IMR-90 (cell line): ENCODE data around the gene SLC47A2. TPM values are rescaled to one million over a fixed set of nuclear protein-coding genes. Genes with fewer than 3 reads are reported as not detected.

Experiments
- ATAC-seq: fragments of 200-7000 bp; cut with Tn5 transposase; 2 replicates; pipeline ENCODE4 v1.9.1; 2020; ENCODE audit warnings: low read depth, mild to moderate bottlenecking, moderate library complexity
- BruUV-seq: library from RNA; stranded (reverse); fragments of 400-500 nt; replicated peaks from 2 replicates; lab custom pipeline; 2021; lab: Mats Ljungman, UMichigan
- CTCF ChIA-PET: fragments of 300-600 bp; formaldehyde crosslinking; extraction: SDS; loops from one replicate; lab custom pipeline; 2021; ENCODE audit warnings: antibody characterized with exemption; lab: Yijun Ruan, JAX
- POLR2A ChIA-PET: fragments of 300-600 bp; sonication (Branson Sonifier 250); formaldehyde crosslinking; loops from one replicate; lab custom pipeline; 2022; ENCODE audit warnings: antibody characterized with exemption; ENCODE audit not compliant: unreplicated experiment; lab: Charles Lee
- DNase-seq: peaks from one replicate; pipeline ENCODE4 v3.0.0; 2013
- H2AFZ ChIP-seq: replicated peaks from 2 replicates; pipeline ENCODE3; 2013; ENCODE audit warnings: low read length, mild to moderate bottlenecking; ENCODE audit not compliant: poor library complexity
- H2AK5ac ChIP-seq: 2 replicates; pipeline ENCODE4 v1.6.1; 2013; ENCODE audit warnings: low read depth, low read length, inconsistent platforms
- H2AK9ac ChIP-seq: replicated peaks from 2 replicates; pipeline ENCODE3; 2013; ENCODE audit warnings: mild to moderate bottlenecking, low read depth, low read length, moderate library complexity; ENCODE audit not compliant: poor library complexity
- H2BK120ac ChIP-seq: 2 replicates; pipeline ENCODE4 v1.6.1; 2013; ENCODE audit warnings: low read depth, low read length, inconsistent platforms
- H2BK15ac ChIP-seq: 3 replicates; pipeline ENCODE4 v1.6.1; 2013; ENCODE audit warnings: low read depth, low read length, inconsistent platforms
- H2BK20ac ChIP-seq: 2 replicates; pipeline ENCODE4 v1.6.1; 2013; ENCODE audit warnings: low read depth, mild to moderate bottlenecking, inconsistent platforms, low read length, moderate library complexity
- H2BK5ac ChIP-seq: 2 replicates; pipeline ENCODE4 v1.6.1; 2013; ENCODE audit warnings: mild to moderate bottlenecking, low read depth, low read length, inconsistent platforms; ENCODE audit not compliant: poor library complexity, severe bottlenecking
- H3K14ac ChIP-seq: replicated peaks from 2 replicates; pipeline ENCODE4 v1.6.1; 2013; ENCODE audit warnings: low read depth, low read length, inconsistent platforms
- H3K18ac ChIP-seq: 2 replicates; pipeline ENCODE4 v1.6.1; 2013; ENCODE audit warnings: low read depth, low read length, control low read depth
- H3K23ac ChIP-seq: 2 replicates; pipeline ENCODE4 v1.6.1; 2013; ENCODE audit warnings: low read depth, low read length, inconsistent platforms
- H3K27ac ChIP-seq: 2 replicates; pipeline ENCODE4 v1.5.1; 2013; ENCODE audit warnings: mild to moderate bottlenecking, control low read depth, low read length; ENCODE audit not compliant: insufficient read depth
- H3K27me3 ChIP-seq: 2 replicates; pipeline ENCODE4 v1.6.1; 2013; ENCODE audit warnings: low read length; ENCODE audit not compliant: control insufficient read depth, insufficient read depth
- H3K36me3 ChIP-seq: 2 replicates; pipeline ENCODE4 v1.6.1; 2013; ENCODE audit warnings: low read length, mixed read lengths; ENCODE audit not compliant: control insufficient read depth, insufficient read depth
- H3K4ac ChIP-seq: 2 replicates; pipeline ENCODE4 v1.6.1; 2013; ENCODE audit warnings: low read depth, low read length, inconsistent platforms
- H3K4me1 ChIP-seq: 2 replicates; pipeline ENCODE4 v1.6.1; 2013; ENCODE audit warnings: low read length, mixed read lengths; ENCODE audit not compliant: control insufficient read depth, insufficient read depth
- H3K4me2 ChIP-seq: 2 replicates; pipeline ENCODE4 v1.6.1; 2013; ENCODE audit warnings: low read depth, mild to moderate bottlenecking, control low read depth, low read length, moderate library complexity
- H3K4me3 ChIP-seq: 2 replicates; pipeline ENCODE4 v1.5.1; 2013; ENCODE audit warnings: low read depth, mild to moderate bottlenecking, control low read depth, low read length, moderate library complexity; ENCODE audit not compliant: insufficient read depth
- H3K56ac ChIP-seq: 2 replicates; pipeline ENCODE4 v1.6.1; 2013; ENCODE audit warnings: low read length, inconsistent platforms; ENCODE audit not compliant: insufficient read depth; ENCODE audit errors: extremely low read depth
- H3K79me1 ChIP-seq, 2 experiments: 2 replicates each; pipeline ENCODE4 v1.6.1; 2013; ENCODE audit warnings: low read length in 2 of 2, inconsistent platforms in 1 of 2, low read depth in 1 of 2
- H3K9ac ChIP-seq: 2 replicates; pipeline ENCODE4 v1.6.1; 2013; ENCODE audit warnings: low read depth, low read length, control low read depth
- H3K9me1 ChIP-seq: 2 replicates; pipeline ENCODE4 v1.6.1; 2013; ENCODE audit warnings: low read length, inconsistent platforms; ENCODE audit not compliant: insufficient read depth
- H3K9me3 ChIP-seq: 2 replicates; pipeline ENCODE4 v1.6.1; 2013; ENCODE audit warnings: low read length; ENCODE audit not compliant: control insufficient read depth, insufficient read depth
- H4K20me1 ChIP-seq: 2 replicates; pipeline ENCODE4 v1.6.1; 2013; ENCODE audit warnings: low read length, inconsistent platforms; ENCODE audit not compliant: insufficient read depth
- H4K5ac ChIP-seq: 2 replicates; pipeline ENCODE4 v1.6.1; 2013; ENCODE audit warnings: mild to moderate bottlenecking, low read depth, low read length, control low read depth
- H4K8ac ChIP-seq, 2 experiments: 2 replicates each; pipeline ENCODE4 v1.6.1; 2013; ENCODE audit warnings: low read depth in 2 of 2, low read length in 2 of 2, control low read depth in 1 of 2, inconsistent platforms in 1 of 2
- H4K91ac ChIP-seq: 2 replicates; pipeline ENCODE4 v1.6.1; 2013; ENCODE audit warnings: low read depth, low read length, inconsistent platforms; ENCODE audit not compliant: insufficient read depth
- BHLHE40 ChIP-seq: fragments of 150-350 bp; IDR thresholded peaks from 2 replicates; pipeline ENCODE4 v1.6.1; 2016; ENCODE audit warnings: mild to moderate bottlenecking, low read depth, low read length
- CEBPB ChIP-seq: IDR thresholded peaks from 2 replicates; pipeline ENCODE4 v1.6.1; 2012; ENCODE audit warnings: low read depth, low read length, improper control_type of control experiment
- CHD1 ChIP-seq: IDR thresholded peaks from 2 replicates; pipeline ENCODE4 v1.6.1; 2012; ENCODE audit warnings: low read depth, low read length, improper control_type of control experiment
- FOS ChIP-seq: fragments of 150-350 bp; IDR thresholded peaks from 2 replicates; pipeline ENCODE4 v1.6.1; 2016; ENCODE audit warnings: low read depth, low read length
- MAFK ChIP-seq: IDR thresholded peaks from 2 replicates; pipeline ENCODE4 v1.6.1; 2012; ENCODE audit warnings: low read depth, low read length, improper control_type of control experiment
- MAZ ChIP-seq: IDR thresholded peaks from 2 replicates; pipeline ENCODE4 v1.6.1; 2012; ENCODE audit warnings: low read depth, mild to moderate bottlenecking, low read length, improper control_type of control experiment, moderate library complexity, borderline replicate concordance
- MXI1 ChIP-seq: IDR thresholded peaks from 2 replicates; pipeline ENCODE4 v1.6.1; 2012; ENCODE audit warnings: low read depth, mild to moderate bottlenecking, low read length, moderate library complexity, borderline replicate concordance
- NFE2L2 ChIP-seq: fragments of 150-350 bp; IDR thresholded peaks from 2 replicates; pipeline ENCODE4 v1.6.1; 2016; ENCODE audit warnings: low read depth, mild to moderate bottlenecking, low read length
- POLR2A ChIP-seq: IDR thresholded peaks from 2 replicates; pipeline ENCODE4 v1.6.1; 2012; ENCODE audit warnings: mild to moderate bottlenecking, low read depth, low read length
- RAD21 ChIP-seq: IDR thresholded peaks from 2 replicates; pipeline ENCODE4 v1.6.1; 2012; ENCODE audit warnings: low read length, improper control_type of control experiment
- RCOR1 ChIP-seq: IDR thresholded peaks from 2 replicates; pipeline ENCODE4 v1.6.1; 2012; ENCODE audit warnings: mild to moderate bottlenecking, low read length, improper control_type of control experiment; ENCODE audit not compliant: insufficient replicate concordance
- RFX5 ChIP-seq: IDR thresholded peaks from 2 replicates; pipeline ENCODE4 v1.8.0; 2012; ENCODE audit warnings: low read depth, mild to moderate bottlenecking, low read length, moderate library complexity
- SMC3 ChIP-seq: fragments of 150-350 bp; IDR thresholded peaks from 2 replicates; pipeline ENCODE4 v1.6.1; 2016; ENCODE audit warnings: low read depth, mild to moderate bottlenecking, antibody characterized with exemption, low read length, moderate library complexity
- USF2 ChIP-seq: fragments of 150-350 bp; IDR thresholded peaks from 2 replicates; pipeline ENCODE4 v1.6.1; 2017; ENCODE audit warnings: mild to moderate bottlenecking, antibody characterized with exemption, low read length, low read depth
- WGBS, 2 experiments: methylation state at CpG; one replicate each; pipeline versions ENCODE4 v1.1.5 to v1.1.7; 2013; ENCODE audit warnings: missing lambda C conversion rate in 2 of 2; ENCODE audit not compliant: insufficient read length in 1 of 2; ENCODE audit errors: extremely low coverage in 2 of 2; 5-methylcytosine and 5-hydroxymethylcytosine counted together
- dilution Hi-C: fragments of 300-500 bp; cut with HindIII; formaldehyde crosslinking; loops from one replicate; pipeline ENCODE4 v1.14.3; 2018; ENCODE audit warnings: low sequenced_read_pairs; ENCODE audit not compliant: unreplicated experiment
- in situ Hi-C: fragments of 300-500 bp; cut with MboI; formaldehyde crosslinking; loops from 3 replicates; pipeline ENCODE4 v1.14.3; 2019; ENCODE audit warnings: low sequenced_read_pairs, inconsistent platforms, mixed read lengths
- intact Hi-C: fragments of 100-400 bp; cut with micrococcal nuclease; formaldehyde crosslinking; loops from 2 replicates; pipeline ENCODE4 v1.10.0; 2022
- polyA plus RNA-seq, 3 experiments: library from polyadenylated mRNA; depleted of rRNA; stranded (reverse); fragments of >200 nt; gene quantifications; 2 replicates each; pipeline ENCODE4 v1.2.3, GENCODE V29; 2012; ENCODE audit warnings: low replicate concordance in 1 of 3
- total RNA-seq: library from RNA; depleted of rRNA; stranded (reverse); fragments of >200 nt; gene quantifications from 2 replicates; pipeline ENCODE4 v1.2.3, GENCODE V29; 2012
- TF ChIP-seq, protein P1 (sequence below): fragments of 150-350 bp; IDR thresholded peaks from 2 replicates; pipeline ENCODE4 v1.6.1; 2016; ENCODE audit warnings: low read depth, mild to moderate bottlenecking, low read length, moderate library complexity, borderline replicate concordance
- TF ChIP-seq, protein P2 (sequence below): conservative IDR thresholded peaks from 2 replicates; pipeline ENCODE4 v1.5.1; 2012; ENCODE audit warnings: mild to moderate bottlenecking, low read depth, low read length, improper control_type of control experiment

Gene SLC47A2
- total and polyA plus RNA-seq, 2 of the 4 experiments (the other 2 are of a cell fraction) = not detected

DNA sequence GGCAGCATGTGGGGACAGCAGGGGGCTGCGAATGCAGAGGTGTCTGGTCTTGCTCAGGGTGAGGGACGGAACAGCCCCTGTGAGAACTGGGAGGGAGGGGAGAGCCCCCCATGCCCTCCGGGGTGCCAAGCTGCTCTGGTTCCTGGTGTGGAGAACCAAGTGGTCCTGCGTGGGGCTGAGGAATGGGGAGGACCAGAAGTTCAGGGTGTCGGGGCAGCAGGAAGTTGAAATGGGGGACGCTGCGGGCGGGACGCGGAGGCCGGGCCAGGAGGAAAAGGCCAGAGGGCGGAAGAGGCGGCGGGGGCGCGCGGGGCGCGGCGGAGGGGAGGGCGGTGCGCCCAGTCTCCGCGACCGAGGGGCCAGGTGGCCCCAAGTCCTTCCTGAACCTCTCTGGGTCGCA lies 28.1 kb upstream of the SLC47A2 start:
- Histone ChIP-seq H3K27ac (no peak overlapping the region), H3K4me3 (no peak overlapping the region)

More for the DNA sequence above, 28.1 kb upstream of the SLC47A2 start:
- H4K20me1 ChIP-seq = no peaks in the 10 kb centered on the region
- H4K8ac ChIP-seq = no peak overlapping the region
- intact Hi-C loops (no loop called here), dilution Hi-C loops (no loop called here), in situ Hi-C loops (no loop called here)
- no peaks in the 10 kb centered on the region for H3K9me3 ChIP-seq
- no peak for TF ChIP-seq MAFK
- TF ChIP-seq NFE2L2 = no peak
- TF ChIP-seq, protein P1, sequence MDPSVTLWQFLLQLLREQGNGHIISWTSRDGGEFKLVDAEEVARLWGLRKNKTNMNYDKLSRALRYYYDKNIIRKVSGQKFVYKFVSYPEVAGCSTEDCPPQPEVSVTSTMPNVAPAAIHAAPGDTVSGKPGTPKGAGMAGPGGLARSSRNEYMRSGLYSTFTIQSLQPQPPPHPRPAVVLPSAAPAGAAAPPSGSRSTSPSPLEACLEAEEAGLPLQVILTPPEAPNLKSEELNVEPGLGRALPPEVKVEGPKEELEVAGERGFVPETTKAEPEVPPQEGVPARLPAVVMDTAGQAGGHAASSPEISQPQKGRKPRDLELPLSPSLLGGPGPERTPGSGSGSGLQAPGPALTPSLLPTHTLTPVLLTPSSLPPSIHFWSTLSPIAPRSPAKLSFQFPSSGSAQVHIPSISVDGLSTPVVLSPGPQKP = no peak
- no peak for TF ChIP-seq FOS
- TF ChIP-seq, protein P2, sequence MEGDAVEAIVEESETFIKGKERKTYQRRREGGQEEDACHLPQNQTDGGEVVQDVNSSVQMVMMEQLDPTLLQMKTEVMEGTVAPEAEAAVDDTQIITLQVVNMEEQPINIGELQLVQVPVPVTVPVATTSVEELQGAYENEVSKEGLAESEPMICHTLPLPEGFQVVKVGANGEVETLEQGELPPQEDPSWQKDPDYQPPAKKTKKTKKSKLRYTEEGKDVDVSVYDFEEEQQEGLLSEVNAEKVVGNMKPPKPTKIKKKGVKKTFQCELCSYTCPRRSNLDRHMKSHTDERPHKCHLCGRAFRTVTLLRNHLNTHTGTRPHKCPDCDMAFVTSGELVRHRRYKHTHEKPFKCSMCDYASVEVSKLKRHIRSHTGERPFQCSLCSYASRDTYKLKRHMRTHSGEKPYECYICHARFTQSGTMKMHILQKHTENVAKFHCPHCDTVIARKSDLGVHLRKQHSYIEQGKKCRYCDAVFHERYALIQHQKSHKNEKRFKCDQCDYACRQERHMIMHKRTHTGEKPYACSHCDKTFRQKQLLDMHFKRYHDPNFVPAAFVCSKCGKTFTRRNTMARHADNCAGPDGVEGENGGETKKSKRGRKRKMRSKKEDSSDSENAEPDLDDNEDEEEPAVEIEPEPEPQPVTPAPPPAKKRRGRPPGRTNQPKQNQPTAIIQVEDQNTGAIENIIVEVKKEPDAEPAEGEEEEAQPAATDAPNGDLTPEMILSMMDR = no peak
- no peak for TF ChIP-seq BHLHE40
- no peak for TF ChIP-seq RCOR1
- no peak for TF ChIP-seq MXI1
- no peak for TF ChIP-seq CHD1
- no peak for TF ChIP-seq RAD21
- TF ChIP-seq MAZ = no peak
- TF ChIP-seq SMC3 = no peak
- no peak for TF ChIP-seq CEBPB
- TF ChIP-seq POLR2A = no peak
- TF ChIP-seq RFX5 = no peak
- no peak for TF ChIP-seq USF2
- H4K91ac ChIP-seq = no peak overlapping the region
- ATAC-seq = peak; percentile 15; the same call in 1 of the 2 replicates
- H3K9me1 ChIP-seq = no peaks in the 10 kb centered on the region
- DNase-seq = no peak
- no peak overlapping the region for H2BK5ac ChIP-seq
- POLR2A ChIA-PET = no interaction called here
- H3K36me3 ChIP-seq = no peaks in the 10 kb centered on the region
- H3K4ac ChIP-seq = no peak overlapping the region
- no peak overlapping the region for H2AK9ac ChIP-seq
- H2BK15ac ChIP-seq = no peak overlapping the region
- H2BK120ac ChIP-seq = no peak overlapping the region
- H3K56ac ChIP-seq = no peak overlapping the region
- no CpG with 5 or more reads among the region's 26 CpGs for WGBS, 2 experiments
- H4K5ac ChIP-seq = no peak overlapping the region
- no peak overlapping the region for H3K14ac ChIP-seq
- H3K9ac ChIP-seq = no peak overlapping the region
- H3K27me3 ChIP-seq = peaks cover 36% of the 10 kb centered on the region
- no peak overlapping the region for H3K23ac ChIP-seq
- H3K18ac ChIP-seq = no peak overlapping the region; the same call in 1 of the 2 replicates
- no peaks in the 10 kb centered on the region for H3K4me1 ChIP-seq
- H2AK5ac ChIP-seq = no peak overlapping the region
- CTCF ChIA-PET = interaction anchor here (1.0 to 1.5 kb wide), 8 partner anchors 10 to 174 kb away, joined by 3 to 5 read pairs (median 4); no protein-coding TSS in a partner anchor
- BruUV-seq = no TSS peak
- H2AFZ ChIP-seq = peak overlapping the region; percentile 56
- no peak overlapping the region for H2BK20ac ChIP-seq
- peak overlapping the region; percentile 46; the same call in 1 of the 2 replicates for H3K4me2 ChIP-seq
- H3K79me1 ChIP-seq = no peaks in the 10 kb centered on the region
